NCI-H1694 treated with DMSO at 0.1 percent for 48 hours (cell line): ENCODE data around the gene IL31RA.
"Not testable (repeated sequence)": the region's sequence is repeated elsewhere in the genome, so short reads cannot be mapped to it uniquely, and the experiment has no call there.

Experiments
- DNase-seq: peaks from one replicate; lab custom pipeline; 2025; lab: John Stamatoyannopoulos, UW

Gene IL31RA

DNA sequence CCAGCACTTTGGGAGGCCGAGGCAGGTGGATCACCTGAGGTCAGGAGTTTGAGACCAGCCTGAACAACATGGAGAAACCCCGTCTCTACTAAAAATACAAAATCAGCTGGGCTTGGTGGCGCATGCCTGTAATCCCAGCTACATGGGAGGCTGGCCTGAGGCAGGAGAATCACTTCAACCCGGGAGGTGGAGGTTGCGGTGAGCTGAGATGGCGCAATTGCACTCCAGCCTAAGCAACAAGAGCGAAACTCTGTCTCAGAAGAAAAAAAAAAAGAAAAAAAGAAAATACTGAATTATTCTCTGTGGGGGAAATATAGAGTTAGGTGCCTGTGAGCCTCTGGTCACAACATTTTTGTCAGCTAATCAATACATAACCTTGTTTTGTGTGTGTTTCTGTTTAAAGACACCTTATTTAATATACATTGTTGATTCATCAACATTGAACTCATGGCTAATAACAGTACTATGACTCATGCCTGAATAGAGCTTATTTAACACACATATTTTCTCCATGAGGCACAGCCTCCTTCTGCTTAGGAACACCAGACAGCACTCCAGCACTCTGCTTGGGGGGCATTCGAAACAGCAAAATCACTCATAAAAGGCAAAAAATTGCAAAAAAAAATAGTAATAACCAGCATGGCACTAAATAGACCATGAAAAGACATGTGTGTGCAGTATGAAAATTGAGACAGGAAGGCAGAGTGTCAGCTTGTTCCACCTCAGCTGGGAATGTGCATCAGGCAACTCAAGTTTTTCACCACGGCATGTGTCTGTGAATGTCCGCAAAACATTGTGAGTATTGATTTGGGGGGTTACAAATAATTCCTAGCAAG lies at the start of gene IL31RA:
IL31RA (plus strand) TSS at position 519 of the 836 bp plus-strand sequence; CDS start at position 733, 214 bp downstream.
- DNase-seq = no peak

DNA sequence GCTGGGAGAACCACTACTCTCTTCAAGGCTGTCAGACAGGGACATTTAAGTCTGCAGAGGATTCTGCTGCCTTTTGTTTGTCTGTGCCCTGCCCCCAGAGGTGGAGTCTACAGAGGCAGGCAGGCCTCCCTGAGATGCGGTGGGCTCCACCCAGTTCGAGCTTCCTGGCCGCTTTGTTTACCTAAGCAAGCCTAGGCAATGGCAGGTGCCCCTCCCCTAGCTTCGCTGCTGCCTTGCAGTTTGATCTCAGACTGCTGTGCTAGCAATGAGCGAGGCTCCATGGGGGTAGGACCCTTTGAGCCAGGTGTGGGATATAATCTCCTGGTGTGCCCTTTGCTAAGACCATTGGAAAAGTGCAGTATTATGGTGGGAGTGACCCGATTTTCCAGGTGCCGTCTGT lies 42.3 kb upstream of the IL31RA start:
- DNase-seq = not testable (repeated sequence)

DNA sequence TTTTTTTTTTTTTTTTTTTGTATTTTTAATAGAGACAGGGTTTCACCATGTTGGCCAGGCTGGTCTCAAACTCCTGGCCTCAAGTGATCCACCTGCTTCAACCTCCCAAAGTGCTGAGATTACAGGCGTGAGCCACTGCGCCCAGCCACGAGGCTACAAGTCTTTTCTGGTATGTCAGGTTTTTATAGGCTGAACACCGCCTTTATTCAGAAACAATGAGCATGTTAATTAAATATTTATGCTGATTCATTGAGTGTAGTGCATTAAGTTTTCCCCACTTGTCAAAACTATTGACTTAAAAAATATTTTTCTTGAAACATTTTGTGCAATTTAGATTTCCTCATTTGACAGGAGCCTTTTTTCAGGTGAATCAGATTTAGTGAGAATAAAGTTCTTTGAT lies 35.2 kb upstream of the IL31RA start:
- DNase-seq = not testable (repeated sequence)

DNA sequence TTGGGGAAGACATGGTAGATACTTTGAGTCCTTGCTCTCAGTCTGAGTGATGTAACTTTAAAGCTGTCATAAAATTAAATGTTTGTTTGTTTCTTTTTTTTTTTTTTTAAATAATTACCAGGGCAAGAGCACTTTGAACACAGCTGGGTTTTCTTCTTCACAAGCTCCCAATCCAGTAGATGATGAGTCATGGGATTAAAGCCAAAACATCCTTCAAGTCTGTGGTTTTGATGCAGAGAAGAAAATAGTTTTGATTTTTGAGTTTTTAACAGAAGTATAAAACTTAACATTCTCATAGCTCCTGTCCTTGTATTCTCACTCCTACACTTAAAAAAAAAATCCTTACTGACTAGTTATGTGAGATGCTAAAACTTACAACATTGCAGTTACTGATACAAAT lies 34.8 kb upstream of the IL31RA start:
- no peak for DNase-seq

DNA sequence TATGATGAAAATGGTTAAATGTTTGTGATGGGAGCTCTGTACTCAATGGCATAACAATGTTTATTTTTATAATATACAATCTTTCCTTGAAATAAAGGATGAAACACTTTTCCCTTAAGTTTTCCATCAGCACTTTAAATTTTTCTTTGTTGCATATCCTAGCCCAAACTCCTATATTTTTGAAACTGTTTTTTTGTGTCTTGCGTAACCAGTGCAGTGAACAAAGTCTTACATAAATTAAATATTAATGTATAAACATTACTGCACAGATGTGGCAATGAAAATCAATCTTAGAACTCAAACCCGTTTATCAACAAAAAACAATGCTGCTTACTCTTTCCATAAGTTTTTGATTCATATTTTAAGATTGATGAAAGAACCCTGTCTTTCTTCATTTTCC lies 34.1 kb upstream of the IL31RA start:
- no peak for DNase-seq

DNA sequence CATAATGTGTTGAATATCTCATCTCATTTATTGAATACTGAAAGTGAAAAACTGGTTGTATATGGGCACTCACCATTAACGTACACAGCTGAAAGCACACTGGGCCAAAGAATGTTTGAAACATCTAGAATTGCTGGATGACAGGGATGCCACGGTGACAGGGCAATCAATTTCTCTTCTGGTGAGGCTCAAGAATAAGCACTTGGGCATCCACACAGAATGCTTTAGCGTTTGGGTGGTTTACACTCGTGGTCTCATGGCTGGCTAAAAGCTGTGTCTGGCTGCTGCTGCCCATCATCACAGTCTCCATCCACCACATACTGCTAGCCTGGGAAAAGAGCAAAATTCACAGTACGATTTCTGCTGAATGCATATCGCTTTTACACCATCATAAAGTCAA lies 30.7 kb upstream of the IL31RA start:
- no peak for DNase-seq

DNA sequence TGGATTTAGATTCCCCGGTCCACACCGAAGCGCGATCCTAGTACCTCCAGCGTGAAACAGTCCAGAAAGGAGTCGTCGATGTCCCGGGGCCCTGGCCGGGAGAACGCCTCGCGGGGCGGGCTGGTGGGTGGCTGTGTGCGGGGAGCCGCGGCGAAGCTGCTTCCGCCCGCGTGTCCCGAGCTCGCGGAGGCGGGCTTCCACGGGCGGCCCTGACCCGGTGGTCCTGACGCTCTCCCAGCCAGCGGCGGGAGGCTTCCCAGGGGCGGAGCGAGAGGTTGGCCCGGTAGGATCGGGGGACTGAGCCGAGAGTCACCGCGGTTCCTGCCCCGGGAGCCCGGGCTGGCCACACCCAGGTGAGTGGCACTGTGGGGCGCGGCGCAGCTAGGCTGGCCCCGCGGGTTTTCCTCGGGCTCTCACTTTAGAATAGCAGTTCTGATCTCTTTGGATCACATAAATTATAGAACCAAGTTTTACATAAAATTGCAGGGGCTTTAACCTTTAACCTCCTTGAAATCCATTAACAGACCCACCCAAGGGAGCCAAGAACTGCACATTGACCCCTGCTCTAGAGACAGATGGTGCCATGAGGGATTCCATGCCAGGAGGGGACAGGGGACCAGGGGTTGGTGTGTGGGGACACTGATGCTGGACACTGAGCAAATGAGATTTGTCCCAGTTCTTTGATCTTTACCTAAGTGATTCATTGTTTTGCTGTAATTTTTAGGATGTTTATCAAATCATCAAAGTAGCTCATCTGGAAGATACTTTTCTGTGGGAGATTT lies 29.2 kb upstream of the IL31RA start:
- DNase-seq = no peak

DNA sequence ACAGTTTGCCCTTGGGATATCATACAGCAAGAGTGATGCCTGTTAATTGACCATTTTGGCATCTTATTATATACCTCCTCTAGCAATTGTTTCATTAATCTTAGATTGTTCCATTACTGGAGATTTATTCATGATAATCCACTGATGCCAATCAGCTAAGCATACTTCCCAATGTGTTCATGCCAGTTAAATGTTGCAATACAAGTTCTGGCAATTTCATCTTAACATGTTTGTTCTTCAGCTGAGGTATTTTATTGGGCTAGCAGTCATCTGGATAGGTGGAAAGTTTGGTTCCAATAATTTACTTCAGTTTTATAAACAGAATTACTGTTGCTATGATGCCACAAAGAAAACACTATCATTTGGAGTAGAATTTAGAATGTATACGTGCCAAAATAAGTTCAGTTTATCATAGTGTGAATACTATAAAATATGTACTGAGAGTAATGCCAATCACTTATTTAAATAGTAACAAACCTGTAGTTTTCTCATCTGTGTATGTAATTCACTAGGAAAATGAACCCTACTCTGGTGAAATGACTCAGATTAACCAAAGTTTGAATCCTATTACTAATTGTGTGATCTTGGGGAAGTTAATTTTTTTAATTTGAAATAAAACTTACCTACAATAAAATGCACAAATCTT lies 27.9 kb upstream of the IL31RA start:
- no peak for DNase-seq

DNA sequence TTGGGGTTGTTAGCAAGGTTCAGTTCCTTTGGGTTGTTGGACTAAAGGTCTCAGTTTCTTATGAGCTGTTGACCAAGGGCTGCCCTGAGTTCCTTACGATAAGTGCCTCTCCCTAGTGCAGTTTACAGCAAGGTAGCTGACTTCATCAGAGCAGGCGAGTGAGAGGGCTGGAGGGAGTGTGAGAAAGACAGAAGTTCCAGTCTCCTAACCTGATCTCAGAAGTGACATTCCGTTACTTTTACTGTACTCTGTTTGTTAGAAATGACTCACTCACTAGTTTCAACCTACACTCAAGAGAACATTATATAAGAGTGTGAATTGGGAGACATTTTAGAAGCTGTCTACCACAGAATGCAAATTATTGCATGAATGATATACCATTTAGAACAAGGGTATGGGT lies 21.2 kb upstream of the IL31RA start:
- no peak for DNase-seq

DNA sequence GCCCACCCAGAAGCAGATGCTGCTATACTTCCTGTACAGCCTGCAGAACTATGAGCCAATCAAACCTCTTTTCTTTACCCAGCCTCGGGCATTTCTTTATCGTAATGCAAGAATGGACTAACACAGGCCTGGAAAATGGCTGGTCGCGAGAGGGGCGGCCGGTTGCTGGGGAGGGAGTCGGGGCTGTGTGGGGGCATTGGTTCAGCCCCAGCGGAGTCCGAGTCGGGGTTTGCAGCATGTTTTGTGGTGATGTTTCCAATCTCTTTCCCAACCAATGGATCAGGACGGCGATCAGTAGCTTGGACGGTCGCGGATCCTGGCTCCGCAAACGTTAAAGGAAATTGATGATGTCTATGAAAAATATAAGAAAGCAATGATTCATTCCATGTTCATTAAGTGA lies 18.7 kb upstream of the IL31RA start:
- no peak for DNase-seq

DNA sequence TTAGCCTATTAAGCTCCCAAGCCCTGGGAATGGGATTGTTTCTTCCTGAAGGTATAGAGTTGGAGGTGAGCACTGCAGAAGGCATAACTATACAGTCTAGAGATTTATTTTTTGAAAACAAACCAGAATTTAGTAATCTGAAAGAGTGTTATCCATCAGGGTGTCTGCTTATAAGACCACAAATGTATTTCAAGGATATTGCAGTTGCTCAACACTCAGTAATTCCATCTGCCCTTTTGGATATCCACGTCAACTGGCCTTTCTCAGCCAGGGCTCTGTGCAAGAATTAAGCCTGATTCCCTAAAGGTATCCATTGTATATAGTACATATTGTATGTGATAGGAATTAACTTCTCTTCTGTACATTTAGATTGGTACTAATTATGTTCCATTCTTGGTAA lies 15.0 kb upstream of the IL31RA start:
- no peak for DNase-seq

DNA sequence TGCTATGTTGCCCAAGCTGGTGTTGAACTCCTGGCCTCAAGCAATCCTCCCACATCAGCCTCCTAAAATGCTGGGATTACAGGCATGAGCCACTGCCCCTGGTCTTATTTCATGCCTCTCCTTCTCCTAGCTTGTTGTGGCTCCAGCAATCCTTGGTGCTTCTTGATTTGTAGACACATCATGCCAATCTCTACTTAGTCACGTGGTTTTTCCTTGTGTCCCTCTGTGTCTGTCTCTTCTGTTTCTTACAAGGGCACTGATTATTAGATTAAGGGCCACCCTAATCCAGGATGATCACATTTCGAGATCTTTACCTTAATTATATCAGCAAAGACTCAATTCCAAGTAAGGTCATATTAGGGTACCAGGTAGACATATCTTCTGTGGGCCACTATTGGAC lies 9.2 kb upstream of the IL31RA start:
- DNase-seq = no peak

DNA sequence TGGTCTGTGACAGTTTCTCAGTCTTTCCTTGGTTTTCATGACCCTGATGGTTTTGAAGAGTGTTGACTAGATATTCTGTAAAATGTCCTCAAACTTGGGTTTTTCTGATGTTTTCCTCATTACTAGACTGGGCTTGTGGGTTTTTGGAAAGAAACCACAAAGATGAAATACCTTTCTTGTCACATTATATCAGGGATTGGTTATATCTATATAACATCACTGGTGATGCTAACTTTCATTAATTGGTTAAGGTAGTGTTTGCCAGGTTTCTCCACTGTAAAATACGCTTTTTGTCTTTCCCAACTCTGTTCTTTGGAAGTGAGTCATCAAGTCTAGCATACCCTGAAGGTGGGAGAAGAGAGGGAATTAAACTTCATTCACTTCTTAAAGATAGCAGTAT lies 3.3 kb upstream of the IL31RA start:
- no peak for DNase-seq

DNA sequence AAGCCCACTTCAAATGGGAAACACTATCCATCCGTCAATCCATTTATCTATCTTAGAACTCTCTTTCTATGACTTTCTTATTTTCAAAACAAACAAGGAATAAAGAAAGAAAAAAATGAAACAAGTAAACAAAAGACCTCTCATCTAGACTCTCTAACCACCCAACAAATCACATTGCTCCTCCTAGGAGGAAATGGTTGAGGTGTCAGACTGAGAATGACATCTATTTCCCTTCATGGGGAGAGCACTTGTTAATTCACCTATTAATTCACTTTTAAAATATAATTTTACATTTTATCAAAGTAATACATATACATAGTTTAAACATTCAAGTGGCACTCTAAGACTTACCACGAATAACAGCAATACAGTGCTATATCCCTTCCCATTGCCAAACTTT lies 2.4 kb upstream of the IL31RA start:
- no peak for DNase-seq

DNA sequence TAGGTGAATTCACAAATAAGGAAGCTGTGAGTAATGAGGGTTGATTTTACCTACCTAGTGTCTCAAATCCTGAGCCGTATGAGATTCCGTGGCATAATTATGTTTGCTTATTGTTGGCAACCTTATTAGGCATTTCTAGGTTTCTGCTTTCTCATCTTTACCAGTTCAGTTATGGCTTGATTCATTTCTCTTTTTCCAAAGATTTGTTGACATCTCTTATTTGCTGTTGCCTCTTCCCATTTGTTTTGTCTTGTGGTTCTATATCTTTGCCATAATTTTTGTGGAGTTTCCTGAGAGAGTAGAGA lies 470 bp downstream of the IL31RA start:
- DNase-seq = no peak

DNA sequence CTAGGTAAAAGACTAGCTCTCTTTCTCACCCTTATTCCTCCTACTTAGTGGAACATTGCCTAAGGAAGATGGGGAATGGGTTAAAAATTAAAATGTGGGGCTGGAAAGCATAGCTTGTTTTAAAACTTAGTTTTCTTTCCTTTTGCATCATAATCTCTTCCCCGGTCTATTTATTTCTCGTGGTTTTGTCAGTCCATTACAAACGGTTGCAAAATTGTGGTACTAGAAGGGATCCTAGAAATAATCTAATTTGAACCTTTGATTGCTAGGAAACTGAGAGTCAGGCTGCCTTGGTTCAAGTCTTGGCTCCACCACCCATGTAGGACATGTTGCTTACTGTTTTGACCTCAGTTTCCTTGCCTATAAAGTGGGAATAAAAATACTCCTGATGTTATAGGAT lies 1.3 kb downstream of the IL31RA start:
- DNase-seq = no peak

DNA sequence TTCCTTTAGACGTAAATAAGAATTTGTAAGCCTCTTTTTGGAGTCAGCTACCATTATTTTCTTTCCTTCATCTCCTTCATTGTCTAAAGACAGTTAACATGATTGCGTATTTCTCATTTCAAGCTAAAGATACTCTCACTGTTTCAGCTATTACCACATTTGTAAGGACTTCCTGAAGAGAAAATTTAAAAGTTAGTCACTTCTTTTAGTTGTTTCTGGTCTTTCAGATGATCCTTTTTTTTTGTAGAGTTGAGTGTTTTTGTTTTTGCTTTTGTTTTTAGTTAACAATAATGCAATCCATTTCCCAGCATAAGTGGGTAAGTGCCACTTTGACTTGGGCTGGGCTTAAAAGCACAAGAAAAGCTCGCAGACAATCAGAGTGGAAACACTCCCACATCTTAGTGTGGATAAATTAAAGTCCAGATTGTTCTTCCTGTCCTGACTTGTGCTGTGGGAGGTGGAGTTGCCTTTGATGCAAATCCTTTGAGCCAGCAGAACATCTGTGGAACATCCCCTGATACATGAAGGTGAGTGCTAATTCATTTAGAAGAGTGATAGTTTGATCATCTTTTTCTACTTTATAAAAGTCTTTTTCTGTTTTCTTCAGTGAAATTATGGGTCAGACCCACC lies 2.0 kb downstream of the IL31RA start:
- no peak for DNase-seq

DNA sequence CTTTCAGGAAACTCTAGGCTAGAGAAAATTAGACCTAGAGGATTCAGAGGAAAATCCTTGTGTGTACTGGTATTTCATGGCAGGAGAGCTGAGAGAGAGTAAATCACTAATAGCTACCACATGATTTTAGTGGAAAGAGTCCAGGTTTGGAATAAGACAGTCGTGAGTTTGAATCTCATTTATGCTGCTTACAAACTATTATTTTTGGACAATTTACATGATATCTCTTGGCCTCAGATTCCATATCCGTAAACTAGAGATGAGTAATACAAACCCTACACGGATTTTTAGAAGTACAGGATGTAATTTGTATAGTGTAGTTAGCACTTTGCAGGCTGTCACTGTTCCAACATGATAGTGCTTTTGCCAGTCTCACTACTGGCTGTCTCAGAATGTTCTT lies 2.7 kb downstream of the IL31RA start:
- DNase-seq = no peak

DNA sequence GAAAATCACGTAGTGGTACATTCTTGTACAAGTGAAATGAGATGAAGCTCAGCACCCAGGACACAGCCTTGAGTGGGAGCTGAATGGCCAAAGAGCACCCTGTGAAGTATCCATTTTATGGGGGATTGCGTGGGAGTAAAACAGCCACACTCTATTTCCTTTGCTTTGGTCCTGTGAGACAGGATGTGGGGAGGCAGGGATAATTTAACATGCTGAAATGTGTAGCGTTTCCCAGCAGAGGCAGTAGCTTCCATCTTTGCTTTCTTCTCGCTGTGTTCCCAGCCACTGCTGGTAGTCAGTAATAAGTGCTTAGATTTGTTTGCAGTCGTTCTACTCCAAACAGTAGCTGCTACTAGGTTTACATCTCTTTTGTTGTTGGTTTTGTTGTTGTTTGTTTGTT lies 4.4 kb downstream of the IL31RA start:
- no peak for DNase-seq

DNA sequence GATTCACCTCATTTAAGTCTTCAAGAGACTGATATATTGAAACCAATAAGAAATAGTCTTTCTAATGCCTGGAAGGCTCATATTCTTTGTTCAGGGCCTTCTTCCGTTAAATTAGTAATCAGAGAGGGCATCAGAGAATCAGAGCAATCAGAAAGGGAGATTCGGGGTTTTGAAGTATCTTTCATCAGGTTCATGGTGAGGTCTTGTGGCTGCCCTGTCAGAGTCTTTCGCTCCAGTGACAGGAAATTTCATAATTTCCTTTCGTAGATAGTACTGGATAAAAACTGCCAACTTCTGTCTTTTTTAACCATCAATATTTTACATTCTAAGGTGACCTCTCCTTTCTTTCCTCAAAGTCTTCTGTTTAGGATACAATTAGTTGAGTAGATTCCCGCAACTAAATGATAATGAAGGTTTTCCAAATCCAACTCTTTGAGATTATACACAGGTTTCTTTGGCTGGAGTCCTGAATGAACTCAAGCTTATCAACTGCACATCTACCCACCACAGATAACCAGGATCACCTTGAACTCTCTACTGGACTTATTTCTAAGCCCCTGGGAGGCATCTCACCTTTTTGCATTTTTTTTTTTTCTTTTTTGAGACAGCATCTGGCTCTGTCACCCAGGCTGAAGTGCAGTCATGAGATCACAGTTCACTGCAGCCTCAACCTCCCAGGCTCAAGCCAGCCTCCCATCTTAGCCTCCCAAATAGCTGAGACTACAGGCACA lies 5.5 kb downstream of the IL31RA start:
- DNase-seq = no peak

DNA sequence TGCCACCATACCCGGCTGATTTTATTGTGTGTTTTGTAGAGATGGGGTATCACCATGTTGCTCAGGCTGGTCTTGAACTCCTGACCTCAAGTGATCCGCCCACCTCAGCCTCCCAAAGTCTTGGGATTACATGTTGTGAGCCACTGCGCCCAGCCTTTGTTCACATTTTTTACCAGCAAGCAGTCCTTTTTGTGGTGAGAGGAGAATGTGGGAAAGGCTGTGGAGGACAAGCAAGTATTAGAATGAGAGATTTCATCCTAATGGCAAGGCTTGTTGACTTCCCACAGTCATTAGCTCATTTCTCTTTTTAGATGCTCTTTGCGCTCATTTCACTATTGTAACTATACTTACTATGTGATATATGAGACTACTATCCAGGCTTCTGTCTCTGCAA lies 6.1 kb downstream of the IL31RA start:
- DNase-seq = no peak

DNA sequence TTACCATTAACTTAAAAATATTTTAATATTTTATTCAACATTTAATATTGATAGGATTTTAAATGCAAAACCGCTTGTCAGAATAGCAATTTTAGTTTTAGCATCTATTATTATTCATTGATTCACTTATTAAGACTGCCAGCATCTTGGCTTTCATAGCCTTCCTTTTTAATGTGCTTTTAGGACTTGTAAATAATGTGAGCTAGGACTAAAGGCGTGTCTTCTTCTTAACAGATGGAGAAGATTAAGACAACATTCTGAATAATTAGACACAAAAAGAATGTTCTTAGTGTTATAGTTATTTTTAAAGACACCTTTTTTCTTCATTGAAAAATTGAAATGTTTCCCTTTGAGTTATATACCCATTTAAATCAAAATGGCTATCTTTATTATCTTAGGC lies 6.9 kb downstream of the IL31RA start:
- no peak for DNase-seq
